GM12878 (cell line): Measurements from ENCODE around the gene RMND1. TPM values are rescaled to one million over a fixed set of nuclear protein-coding genes. Genes with fewer than 3 reads are reported as not detected.

Experiments used
- ATF7 ChIP-seq: fragments of 450-650 bp; IDR thresholded peaks from 2 replicates; pipeline ENCODE4 v1.6.1; 2016; ENCODE audit warnings: low read depth, mild to moderate bottlenecking
- CEBPB ChIP-seq, 2 experiments: fragments of 150-350 bp in 1 of 2; IDR thresholded peaks; 2 replicates each; pipeline ENCODE4 v1.6.1; 2012 to 2014; ENCODE audit warnings: low read depth in 2 of 2, low read length in 2 of 2, borderline replicate concordance in 1 of 2, inconsistent platforms in 1 of 2
- FOXK2 ChIP-seq: fragments of 450-650 bp; IDR thresholded peaks from 2 replicates; pipeline ENCODE4 v1.6.1; 2017; ENCODE audit warnings: mild to moderate bottlenecking, moderate library complexity
- HDAC6 ChIP-seq: fragments of 200-600 bp; sonication (generic); IDR thresholded peaks from one replicate; pipeline ENCODE4 v1.8.0; 2017; ENCODE audit warnings: antibody characterized with exemption; ENCODE audit not compliant: unreplicated experiment
- MAX ChIP-seq: IDR thresholded peaks from 2 replicates; pipeline ENCODE4 v1.6.1; 2012; ENCODE audit warnings: low read depth, low read length, improper control_type of control experiment
- POLR2AphosphoS2 ChIP-seq: IDR thresholded peaks from 2 replicates; pipeline ENCODE4 v1.6.1; 2011; ENCODE audit warnings: low read depth, mild to moderate bottlenecking, low read length, improper control_type of control experiment, moderate library complexity
- RAD21 ChIP-seq: IDR thresholded peaks from 2 replicates; pipeline ENCODE4 v1.6.1; 2011; ENCODE audit warnings: mild to moderate bottlenecking, low read depth, low read length, moderate library complexity; ENCODE audit not compliant: insufficient read depth
- RELA ChIP-seq: fragments of 450-650 bp; IDR thresholded peaks from 2 replicates; pipeline ENCODE4 v1.8.0; 2014; ENCODE audit warnings: borderline replicate concordance; ENCODE audit not compliant: partially characterized antibody
- SMARCA5 ChIP-seq: fragments of 450-650 bp; IDR thresholded peaks from 2 replicates; pipeline ENCODE4 v1.6.1; 2017; ENCODE audit warnings: mild to moderate bottlenecking
- ZBTB33 ChIP-seq: fragments of 450-650 bp; IDR thresholded peaks from 2 replicates; pipeline ENCODE4 v1.6.1; 2017; ENCODE audit warnings: mild to moderate bottlenecking
- polyA plus RNA-seq, 11 experiments: library from polyadenylated mRNA; depleted of rRNA in 4 of 11; unstranded in 6 of 11; stranded (reverse) in 5 of 11; fragments of >200 nt; fragmentation: Nextera tagmentation in 4 of 11; fragmentation: Illumina TruSeq in 1 of 11; extraction: Ambion mirVana in 4 of 11; extraction: Trizol in 1 of 11; gene quantifications; 1 replicate in 1 of 11; 2 replicates in 10 of 11; pipeline versions ENCODE4 v1.2.1 to v1.2.3, GENCODE V29; 2011 to 2016; ENCODE audit warnings: inconsistent platforms in 2 of 11, missing spikeins in 2 of 11, low read depth in 1 of 11
- total RNA-seq, 4 experiments: library from RNA; depleted of rRNA in 3 of 4; stranded (reverse); fragments of >200 nt in 3 of 4; fragmentation: Illumina TruSeq in 1 of 4; extraction: Trizol in 1 of 4; gene quantifications; 2 replicates each; pipeline versions ENCODE4 v1.2.1 to v1.2.3, GENCODE V29; 2013 to 2021
- TF ChIP-seq, protein P1 (sequence below): IDR thresholded peaks from 2 replicates; pipeline ENCODE4 v1.6.1; 2012; ENCODE audit warnings: mild to moderate bottlenecking, low read depth, low read length
- TF ChIP-seq, protein P2 (sequence below): fragments of 450-650 bp; IDR thresholded peaks from 2 replicates; pipeline ENCODE4 v1.6.1; 2016; ENCODE audit warnings: mild to moderate bottlenecking, moderate library complexity, borderline replicate concordance
- TF ChIP-seq, protein P3 (sequence below): IDR thresholded peaks from 2 replicates; pipeline ENCODE4 v1.6.1; 2011; ENCODE audit warnings: borderline replicate concordance, low read depth, mild to moderate bottlenecking, moderate library complexity, low read length; ENCODE audit not compliant: insufficient read depth, poor library complexity, severe bottlenecking

RMND1 gene
- total and polyA plus RNA-seq, 10 of the 15 experiments (the other 5 are each of a cell fraction or from before 2014, with no cell fraction given), result 15.9 to 34.5 (median 21.4) TPM

DNA sequence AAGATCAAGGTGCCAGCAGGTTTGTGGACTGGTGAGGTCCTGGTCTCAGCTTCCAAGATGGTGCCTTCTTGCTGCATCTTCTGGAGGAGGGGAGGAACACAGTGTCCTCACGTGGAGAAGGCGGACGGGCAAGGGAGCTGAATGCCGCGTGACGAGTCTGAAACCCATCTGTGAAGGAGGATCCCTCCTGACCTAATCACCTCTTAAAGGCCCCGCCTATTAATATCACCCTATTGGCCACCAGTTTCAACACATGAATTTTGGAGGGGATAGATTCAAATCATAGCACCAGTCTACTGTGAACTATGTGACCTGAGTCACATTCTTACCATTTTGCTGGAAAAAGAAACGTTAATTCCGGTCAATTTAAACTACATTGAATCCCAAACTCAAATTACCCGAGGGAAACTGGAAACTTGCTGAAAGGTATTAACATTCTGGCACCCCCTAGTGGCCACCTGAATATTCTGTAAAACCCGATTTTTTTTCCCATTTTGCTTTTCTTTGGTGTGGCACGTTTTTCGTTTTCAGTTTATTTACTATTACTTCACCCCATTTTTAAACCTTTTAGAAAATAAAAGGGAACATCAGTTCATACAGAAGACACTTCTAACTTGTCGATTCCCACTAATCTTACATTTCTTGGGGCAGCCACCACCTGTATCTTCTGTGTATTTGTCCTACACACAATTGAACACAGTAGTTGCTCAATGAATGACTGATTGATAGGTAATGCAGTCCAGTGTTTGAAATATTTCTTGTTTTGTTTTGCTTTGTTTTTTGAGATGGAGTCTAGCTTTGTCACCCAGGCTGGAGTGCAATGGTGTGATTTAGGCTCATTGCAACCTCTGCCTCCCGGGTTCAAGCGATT, 24.0 kb upstream of the RMND1 start (continued):
- TF ChIP-seq, protein P1, sequence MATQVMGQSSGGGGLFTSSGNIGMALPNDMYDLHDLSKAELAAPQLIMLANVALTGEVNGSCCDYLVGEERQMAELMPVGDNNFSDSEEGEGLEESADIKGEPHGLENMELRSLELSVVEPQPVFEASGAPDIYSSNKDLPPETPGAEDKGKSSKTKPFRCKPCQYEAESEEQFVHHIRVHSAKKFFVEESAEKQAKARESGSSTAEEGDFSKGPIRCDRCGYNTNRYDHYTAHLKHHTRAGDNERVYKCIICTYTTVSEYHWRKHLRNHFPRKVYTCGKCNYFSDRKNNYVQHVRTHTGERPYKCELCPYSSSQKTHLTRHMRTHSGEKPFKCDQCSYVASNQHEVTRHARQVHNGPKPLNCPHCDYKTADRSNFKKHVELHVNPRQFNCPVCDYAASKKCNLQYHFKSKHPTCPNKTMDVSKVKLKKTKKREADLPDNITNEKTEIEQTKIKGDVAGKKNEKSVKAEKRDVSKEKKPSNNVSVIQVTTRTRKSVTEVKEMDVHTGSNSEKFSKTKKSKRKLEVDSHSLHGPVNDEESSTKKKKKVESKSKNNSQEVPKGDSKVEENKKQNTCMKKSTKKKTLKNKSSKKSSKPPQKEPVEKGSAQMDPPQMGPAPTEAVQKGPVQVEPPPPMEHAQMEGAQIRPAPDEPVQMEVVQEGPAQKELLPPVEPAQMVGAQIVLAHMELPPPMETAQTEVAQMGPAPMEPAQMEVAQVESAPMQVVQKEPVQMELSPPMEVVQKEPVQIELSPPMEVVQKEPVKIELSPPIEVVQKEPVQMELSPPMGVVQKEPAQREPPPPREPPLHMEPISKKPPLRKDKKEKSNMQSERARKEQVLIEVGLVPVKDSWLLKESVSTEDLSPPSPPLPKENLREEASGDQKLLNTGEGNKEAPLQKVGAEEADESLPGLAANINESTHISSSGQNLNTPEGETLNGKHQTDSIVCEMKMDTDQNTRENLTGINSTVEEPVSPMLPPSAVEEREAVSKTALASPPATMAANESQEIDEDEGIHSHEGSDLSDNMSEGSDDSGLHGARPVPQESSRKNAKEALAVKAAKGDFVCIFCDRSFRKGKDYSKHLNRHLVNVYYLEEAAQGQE, result no peak
- TF ChIP-seq RAD21 (peak; percentile 63), CEBPB (IDR thresholded peaks at IDR 0.05; ENCODE audit: borderline replicate concordance in 1 of 2, low read depth in 2 of 2, low read length in 2 of 2) (no peak), ZBTB33 (no peak), ATF7 (no peak), MAX (no peak), RELA (no peak), SMARCA5 (no peak), HDAC6 (no peak), POLR2AphosphoS2 (no peak), FOXK2 (no peak)
- TF ChIP-seq, protein P2, sequence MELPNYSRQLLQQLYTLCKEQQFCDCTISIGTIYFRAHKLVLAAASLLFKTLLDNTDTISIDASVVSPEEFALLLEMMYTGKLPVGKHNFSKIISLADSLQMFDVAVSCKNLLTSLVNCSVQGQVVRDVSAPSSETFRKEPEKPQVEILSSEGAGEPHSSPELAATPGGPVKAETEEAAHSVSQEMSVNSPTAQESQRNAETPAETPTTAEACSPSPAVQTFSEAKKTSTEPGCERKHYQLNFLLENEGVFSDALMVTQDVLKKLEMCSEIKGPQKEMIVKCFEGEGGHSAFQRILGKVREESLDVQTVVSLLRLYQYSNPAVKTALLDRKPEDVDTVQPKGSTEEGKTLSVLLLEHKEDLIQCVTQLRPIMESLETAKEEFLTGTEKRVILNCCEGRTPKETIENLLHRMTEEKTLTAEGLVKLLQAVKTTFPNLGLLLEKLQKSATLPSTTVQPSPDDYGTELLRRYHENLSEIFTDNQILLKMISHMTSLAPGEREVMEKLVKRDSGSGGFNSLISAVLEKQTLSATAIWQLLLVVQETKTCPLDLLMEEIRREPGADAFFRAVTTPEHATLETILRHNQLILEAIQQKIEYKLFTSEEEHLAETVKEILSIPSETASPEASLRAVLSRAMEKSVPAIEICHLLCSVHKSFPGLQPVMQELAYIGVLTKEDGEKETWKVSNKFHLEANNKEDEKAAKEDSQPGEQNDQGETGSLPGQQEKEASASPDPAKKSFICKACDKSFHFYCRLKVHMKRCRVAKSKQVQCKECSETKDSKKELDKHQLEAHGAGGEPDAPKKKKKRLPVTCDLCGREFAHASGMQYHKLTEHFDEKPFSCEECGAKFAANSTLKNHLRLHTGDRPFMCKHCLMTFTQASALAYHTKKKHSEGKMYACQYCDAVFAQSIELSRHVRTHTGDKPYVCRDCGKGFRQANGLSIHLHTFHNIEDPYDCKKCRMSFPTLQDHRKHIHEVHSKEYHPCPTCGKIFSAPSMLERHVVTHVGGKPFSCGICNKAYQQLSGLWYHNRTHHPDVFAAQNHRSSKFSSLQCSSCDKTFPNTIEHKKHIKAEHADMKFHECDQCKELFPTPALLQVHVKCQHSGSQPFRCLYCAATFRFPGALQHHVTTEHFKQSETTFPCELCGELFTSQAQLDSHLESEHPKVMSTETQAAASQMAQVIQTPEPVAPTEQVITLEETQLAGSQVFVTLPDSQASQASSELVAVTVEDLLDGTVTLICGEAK, result no peak
- TF ChIP-seq, protein P3, sequence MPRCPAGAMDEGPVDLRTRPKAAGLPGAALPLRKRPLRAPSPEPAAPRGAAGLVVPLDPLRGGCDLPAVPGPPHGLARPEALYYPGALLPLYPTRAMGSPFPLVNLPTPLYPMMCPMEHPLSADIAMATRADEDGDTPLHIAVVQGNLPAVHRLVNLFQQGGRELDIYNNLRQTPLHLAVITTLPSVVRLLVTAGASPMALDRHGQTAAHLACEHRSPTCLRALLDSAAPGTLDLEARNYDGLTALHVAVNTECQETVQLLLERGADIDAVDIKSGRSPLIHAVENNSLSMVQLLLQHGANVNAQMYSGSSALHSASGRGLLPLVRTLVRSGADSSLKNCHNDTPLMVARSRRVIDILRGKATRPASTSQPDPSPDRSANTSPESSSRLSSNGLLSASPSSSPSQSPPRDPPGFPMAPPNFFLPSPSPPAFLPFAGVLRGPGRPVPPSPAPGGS, result no peak
